Measurements from ENCODE around the gene EXO1. TPM values are rescaled to one million over a fixed set of nuclear protein-coding genes. Genes with fewer than 3 reads are reported as not detected.

Gene EXO1
- total RNA-seq, 1 experiment from 2014 or later = 32.9 TPM

GRCh38 chr1:241810769-241811405 is 37.1 kb upstream of the EXO1 start:
- Histone ChIP-seq H4K20me1 (ENCODE audit: insufficient read depth) (no peaks in the 10 kb centered on the region), H3K4me2 (ENCODE audit: low read length) (no peak overlapping the region), H3K9ac (ENCODE audit: low read length) (no peak overlapping the region), H2AFZ (ENCODE audit: low read depth, low read length, poor library complexity, severe bottlenecking) (no peak overlapping the region), H3K36me3 (ENCODE audit: control insufficient read depth in 1 of 2, insufficient read depth in 2 of 2, low read length in 2 of 2) (no peaks in the 10 kb centered on the region), H3K27me3 (ENCODE audit: insufficient read depth, low read length) (no peaks in the 10 kb centered on the region), H3K4me3 (replicated peaks in 1 of 2; ENCODE audit: low read depth in 1 of 2, low read length in 2 of 2) (no peak overlapping the region), H3K27ac (ENCODE audit: low read depth, low read length) (no peak overlapping the region), H3K4me1 (ENCODE audit: control insufficient read depth in 1 of 2, insufficient read depth in 2 of 2, low read length in 2 of 2) (peaks cover 0 to 4% of the 10 kb centered on the region in 2 experiments; a peak in 1 of 4 replicates), H3K9me2 (ENCODE audit: insufficient read depth) (no peaks in the 10 kb centered on the region), H3K9me3 (ENCODE audit: control insufficient read depth in 1 of 2, insufficient read depth in 1 of 2, low read depth in 1 of 2, low read length in 2 of 2) (no peaks in the 10 kb centered on the region), H3K79me2 (ENCODE audit: insufficient read depth, low read length) (no peaks in the 10 kb centered on the region)
- no TSS peak for BruUV-seq (replicated peaks)
- intact Hi-C loops (cut with micrococcal nuclease) = no loop called here
- ChIA-PET RAD21 (ENCODE audit: low non-redundant PET in 1 of 2, low total read pairs in 2 of 2, uncharacterized antibody in 2 of 2, unreplicated experiment in 2 of 2) (no interaction called here), POLR2A (no interaction called here), CTCF (no interaction called here)
- TF ChIP-seq RAD21 (IDR thresholded peaks at IDR 0.05; ENCODE audit: low read depth) (no peak), ZNF274 (IDR thresholded peaks at IDR 0.05; ENCODE audit: low read depth, low read length) (no peak), CTCF (IDR thresholded peaks at IDR 0.05 in 2 of 3, conservative IDR thresholded peaks at IDR 0.05 in 1 of 3; ENCODE audit: borderline replicate concordance in 1 of 3, insufficient read depth in 1 of 3, low read depth in 2 of 3, low read length in 2 of 3) (no peak), ZBTB33 (IDR thresholded peaks at IDR 0.05; ENCODE audit: extremely low read depth, insufficient replicate concordance, low read length) (no peak)
- ATAC-seq (no peak), DNase-seq (ENCODE audit: low read depth, low spot score) (no peak)

Measured in HCT116 (cell line).